Measurements from ENCODE around the gene EML6.

DNA sequence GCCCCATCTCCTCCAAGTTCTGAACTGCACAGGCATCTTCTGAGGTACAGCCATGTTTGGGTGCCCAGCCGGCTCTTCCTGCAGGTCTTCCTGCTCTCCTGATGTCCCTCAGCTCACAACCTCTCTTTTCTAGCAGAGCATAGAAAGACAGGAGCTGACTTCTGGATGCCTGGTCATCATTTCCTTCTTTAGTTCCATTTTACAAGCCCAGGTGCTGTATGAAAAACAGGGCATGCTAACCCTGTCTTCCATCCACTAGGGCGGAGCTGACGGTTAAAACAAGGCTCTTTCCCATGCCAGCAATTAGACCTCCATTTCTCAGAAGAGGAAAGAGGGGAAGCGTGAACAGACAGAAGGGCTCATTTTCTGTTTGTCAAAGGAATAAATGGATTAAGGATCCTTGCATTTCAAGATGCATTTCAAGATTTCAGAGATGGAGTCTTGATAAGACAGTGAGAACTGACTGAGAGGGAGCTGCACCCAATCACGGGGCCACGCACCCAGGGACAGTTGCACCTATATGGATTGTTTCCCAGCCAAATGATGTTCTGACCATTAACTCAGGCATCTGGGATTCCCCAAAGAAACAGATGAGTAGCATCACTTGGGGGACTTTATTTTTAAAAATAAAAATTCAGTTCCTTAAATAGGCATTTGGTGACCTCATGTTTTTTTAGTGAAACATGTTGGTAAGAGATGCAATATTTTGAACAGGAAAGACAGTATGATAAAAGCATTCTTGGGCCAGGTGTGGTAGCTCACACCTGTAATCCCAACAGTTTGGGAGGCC is 45.8 kb upstream of the EML6 start:
- TF ChIP-seq, protein P1, sequence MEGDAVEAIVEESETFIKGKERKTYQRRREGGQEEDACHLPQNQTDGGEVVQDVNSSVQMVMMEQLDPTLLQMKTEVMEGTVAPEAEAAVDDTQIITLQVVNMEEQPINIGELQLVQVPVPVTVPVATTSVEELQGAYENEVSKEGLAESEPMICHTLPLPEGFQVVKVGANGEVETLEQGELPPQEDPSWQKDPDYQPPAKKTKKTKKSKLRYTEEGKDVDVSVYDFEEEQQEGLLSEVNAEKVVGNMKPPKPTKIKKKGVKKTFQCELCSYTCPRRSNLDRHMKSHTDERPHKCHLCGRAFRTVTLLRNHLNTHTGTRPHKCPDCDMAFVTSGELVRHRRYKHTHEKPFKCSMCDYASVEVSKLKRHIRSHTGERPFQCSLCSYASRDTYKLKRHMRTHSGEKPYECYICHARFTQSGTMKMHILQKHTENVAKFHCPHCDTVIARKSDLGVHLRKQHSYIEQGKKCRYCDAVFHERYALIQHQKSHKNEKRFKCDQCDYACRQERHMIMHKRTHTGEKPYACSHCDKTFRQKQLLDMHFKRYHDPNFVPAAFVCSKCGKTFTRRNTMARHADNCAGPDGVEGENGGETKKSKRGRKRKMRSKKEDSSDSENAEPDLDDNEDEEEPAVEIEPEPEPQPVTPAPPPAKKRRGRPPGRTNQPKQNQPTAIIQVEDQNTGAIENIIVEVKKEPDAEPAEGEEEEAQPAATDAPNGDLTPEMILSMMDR (IDR thresholded peaks at IDR 0.05): no peak
- no peak for TF ChIP-seq EZH2phosphoT487 (IDR thresholded peaks at IDR 0.05)
